GM19455 (cell line): ENCODE results near the gene PDE9A.
"Not testable (repeated sequence)": the region's sequence is repeated elsewhere in the genome, so short reads cannot be mapped to it uniquely, and the experiment has no call there.

Source experiments
- ATAC-seq: cut with Tn5 transposase; IDR thresholded peaks from one replicate; pipeline ENCODE4 v1.9.1; 2021; ENCODE audit not compliant: unreplicated experiment

The PDE9A gene

DNA sequence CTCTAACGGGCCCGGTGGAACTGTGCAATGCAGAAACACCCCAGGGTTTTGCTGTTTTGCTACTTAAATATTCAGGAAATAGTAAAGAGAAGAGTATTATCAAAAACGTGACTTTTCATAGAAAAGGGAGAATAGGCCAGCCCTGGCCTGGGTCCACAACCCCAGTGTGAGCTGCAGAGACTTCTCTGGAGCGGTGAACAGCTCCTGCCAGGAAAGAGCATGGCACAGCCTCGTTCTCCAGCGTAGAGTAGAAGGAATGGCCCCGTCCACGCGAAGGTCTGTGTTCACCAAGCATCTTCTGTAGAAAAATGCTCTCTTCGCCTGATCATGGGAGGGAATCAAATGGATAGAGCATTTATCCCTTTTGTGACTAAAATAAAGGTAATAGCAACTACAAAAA, 51.4 kb downstream of the PDE9A start:
- no peak for ATAC-seq

DNA sequence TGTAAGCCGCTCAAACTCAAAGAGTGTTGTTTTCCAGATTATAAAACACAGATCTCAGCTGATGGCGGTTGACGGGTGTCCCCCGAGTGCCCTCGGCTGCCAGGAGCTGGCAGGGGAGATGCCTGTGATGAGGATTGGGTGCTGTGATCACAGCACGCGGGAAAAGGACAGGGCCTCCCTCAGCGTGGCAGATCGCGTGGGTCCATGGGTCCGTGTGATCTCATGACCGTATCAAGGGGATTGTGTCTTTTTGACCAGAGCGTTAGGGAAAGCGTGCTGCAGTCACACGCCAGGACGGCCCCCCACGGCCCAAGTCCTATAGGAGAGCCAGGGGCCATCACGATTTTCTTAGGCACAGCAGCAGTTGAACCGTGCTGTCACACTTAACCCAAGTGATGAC, 51.9 kb downstream of the PDE9A start:
- ATAC-seq = no peak

DNA sequence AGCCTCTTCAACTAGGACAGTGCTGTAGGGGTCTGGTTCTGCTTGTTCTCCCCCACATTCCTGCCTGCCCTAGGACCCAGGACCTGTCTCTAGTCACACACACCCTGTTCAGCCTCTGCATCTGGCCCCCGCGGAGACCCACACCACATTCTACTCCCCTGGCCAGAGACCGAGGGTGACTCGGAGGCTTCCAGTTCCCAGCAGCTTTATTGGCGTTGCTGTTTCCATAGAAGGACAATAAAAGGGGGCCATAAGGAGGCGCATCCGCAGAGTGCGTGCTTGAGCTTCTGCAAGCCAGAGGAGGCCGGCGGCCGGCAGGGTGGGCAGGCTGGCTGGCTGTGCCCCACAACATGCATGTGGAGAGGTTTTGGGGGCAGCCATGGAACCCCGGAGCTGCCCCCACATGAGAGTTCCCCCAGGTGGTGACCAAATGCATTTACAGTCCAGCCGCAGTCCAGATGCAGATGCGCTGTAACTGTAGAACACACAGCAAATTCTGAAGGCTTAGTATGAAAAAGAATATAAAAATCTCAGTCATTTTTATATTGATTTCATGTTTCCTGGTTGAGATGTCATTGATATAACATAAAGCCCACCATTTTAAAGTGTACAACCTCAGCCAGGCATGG, 52.4 kb downstream of the PDE9A start:
- ATAC-seq = no peak

DNA sequence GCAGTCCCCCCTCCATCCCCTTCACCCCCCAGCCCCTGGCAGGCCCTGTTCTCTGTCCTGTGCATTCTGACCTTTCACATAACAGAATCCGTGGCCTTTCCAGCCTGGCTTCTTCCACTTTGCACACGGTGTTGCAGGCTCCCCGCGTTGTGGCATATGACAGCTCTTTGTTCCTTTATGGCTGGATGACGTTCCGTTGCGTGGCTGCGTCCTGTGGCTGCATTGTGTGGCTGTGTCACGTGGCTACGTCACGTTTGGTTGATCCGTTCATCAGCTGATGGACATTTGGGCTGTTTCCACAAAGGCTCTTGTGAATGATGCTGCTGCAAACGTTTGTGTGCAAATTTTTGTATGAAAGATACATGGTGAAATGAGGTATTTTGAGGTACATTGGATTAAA, 53.3 kb downstream of the PDE9A start:
- no peak for ATAC-seq

DNA sequence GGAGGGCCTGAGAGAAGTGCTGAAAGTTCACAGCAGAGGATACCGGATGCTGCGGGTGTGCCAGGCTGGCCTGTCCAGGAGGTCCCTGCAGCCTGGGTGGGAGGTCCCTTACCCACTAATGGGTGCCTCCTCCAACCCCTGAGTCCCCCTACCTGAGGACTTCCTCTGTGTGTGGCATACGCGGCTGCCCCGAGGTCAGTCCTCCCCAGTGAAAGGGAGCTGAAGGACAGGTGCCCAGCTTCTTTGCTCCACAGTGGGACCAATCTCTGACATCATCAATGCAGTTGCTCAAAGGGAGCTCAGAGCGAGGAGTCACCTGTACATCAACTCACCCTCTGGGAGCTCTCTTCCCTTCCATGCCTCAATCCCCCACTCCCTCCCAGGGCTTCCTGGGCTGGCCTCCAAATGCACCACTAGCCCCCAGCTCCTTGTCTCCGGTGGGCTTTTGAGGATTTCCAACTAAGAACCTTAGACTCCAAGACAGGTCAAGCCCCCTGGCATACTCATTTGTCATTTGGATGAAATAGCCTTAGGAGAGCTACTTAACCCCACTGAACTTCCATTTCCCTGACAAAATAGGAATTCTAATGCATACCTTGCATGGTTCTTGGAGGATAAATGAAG, 53.9 kb downstream of the PDE9A start:
- ATAC-seq = no peak

DNA sequence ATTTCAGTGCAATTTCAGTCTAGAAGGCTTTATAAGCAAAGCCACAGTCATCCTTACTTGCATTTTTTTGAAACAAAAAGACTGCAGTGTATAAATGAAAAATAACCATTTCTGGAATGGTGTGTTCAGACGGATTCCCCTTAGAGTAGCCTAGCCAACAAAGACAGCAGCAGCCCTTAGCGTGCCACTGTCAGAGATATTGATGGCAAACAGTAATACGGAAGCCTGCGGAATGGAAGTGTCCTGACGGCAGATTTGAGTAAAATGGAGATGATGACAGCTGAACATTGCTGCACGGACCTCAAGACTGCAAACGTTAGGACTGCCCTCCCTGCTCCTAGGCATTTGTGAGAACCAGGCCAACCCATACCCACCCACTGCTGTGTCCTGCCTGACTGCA, 54.7 kb downstream of the PDE9A start:
- ATAC-seq = no peak

DNA sequence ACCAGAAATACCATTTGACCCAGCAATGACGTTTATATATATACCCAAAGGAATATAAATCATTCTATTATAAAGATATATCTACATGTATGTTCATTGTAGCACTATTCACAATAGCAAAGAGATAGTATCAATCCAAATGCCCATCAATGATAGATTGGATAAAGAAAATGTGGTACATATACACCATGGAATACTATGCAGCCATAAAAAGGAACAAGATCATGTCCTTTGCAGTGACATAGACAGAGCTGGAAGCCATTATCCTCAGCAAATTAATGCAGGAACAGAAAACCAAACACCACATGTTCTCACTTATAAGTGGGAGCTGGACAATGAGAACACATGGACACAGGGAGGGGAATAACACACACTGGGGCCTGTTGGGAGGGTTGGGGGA, 55.5 kb downstream of the PDE9A start:
- not testable (repeated sequence) for ATAC-seq

DNA sequence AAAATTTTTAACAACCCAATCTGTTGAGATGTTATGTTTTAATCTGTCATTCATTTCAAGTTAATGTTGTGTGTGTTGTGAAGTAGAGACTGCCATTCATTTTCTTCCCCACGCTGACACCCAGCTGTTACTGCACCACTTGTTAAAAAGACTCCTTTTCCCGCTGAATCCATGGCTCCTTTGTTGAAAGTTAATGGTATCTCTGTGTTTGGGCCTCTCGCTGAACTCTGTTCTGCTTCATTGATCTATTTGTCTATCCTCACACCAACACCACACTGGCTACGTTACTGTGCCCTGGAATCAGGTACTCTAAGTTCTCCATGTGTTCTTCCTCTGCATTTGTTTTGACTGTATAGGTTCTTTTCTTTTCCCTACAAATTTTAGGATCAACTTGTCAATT, 58.2 kb downstream of the PDE9A start:
- ATAC-seq = no peak

DNA sequence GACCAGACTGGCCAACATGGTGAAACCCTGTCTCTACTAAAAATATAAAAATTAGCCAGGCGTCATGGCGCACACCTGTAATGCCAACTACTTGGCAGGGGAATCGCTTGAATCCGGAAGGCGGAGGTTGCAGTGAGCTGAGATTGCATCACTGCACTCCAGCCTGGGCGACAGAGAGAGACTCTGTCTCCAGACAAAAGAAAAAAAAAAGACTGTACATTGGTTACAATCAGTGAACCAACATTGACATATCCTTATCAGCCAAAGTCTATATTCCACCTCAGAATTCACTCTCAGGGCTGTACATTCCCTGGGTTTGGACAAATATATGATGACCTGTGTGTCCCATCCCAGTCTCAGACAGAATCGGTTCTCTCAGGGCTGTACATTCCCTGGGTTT, 62.0 kb downstream of the PDE9A start:
- ATAC-seq = not testable (repeated sequence)

DNA sequence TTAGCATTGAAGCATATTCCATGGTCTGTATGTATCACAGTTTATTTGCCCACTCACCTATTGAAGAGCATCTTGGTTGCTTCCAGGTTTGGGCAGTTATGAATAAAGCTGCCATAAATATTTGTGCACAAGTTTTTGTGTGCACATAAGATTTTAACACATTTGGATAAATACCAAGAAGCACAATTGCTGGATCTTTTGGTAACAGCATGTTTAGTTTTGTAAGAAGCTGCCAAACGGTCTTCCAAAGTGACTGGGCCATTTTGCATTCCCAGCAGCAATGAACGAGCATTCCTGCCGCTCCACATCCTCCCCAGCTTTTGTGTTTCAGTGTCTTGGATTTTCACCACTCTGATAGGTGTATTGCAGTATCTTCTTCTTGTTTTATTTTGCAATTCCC, 62.7 kb downstream of the PDE9A start:
- no peak for ATAC-seq

DNA sequence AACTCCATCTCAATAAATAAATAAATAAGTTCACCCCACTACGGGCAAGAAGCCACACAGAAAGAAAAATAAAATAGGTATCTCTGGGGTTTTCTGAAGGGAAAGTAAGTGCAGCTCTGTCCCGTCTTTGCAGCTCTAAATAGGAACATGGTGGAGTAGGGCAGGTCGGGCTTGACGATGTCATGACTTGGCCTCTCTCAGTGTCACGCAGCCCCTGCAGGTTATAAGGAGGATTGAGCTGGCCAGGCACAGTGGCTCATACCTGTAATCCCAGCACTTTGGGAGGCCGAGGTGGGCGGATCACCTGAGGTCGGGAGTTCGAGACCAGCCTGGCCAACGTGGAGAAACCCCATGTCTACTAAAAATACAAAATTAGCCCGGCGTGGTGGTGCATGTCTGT, 67.1 kb downstream of the PDE9A start:
- ATAC-seq = not testable (repeated sequence)

DNA sequence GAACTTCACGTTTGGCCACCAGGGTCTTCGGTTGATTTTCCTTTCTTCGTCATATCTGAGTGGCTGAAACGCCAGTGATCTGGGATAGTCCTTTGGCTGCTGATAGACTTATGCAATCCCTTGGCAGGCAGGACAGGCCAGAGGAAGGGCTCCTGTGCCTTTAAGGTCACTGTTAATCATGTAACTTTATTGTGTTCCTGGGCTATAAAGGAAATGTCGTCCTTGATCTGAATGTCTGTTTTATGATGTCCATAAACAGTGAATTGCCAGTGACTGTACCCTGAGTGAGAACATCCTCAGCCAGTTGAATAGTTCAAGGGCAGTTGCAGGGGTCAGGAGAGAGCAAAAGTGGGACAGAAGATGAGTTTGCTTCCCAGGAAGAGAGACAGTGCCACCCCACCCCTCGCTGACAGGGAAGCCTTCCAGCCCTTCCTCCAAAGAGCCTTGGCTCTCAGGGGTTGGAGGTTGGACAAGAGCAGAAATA, 68.0 kb downstream of the PDE9A start:
- no peak for ATAC-seq

DNA sequence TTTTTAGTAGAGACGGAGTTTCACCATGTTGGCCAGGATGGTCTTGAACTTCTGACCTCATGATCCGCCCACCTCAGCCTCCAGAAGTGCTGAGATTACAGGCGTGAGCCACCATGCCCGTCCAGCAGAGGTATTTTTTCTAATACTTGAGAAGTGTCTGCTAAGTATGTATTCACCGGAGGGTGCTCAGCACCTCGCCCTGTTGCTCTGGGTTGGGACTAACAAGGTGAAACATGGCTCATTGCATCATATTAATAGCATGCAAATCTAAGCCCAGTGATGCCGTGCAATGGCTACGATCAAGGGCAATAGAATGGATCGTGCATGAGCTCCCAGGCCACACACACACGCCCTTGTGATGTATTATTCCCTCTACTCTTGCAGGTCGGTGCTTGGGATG, 68.7 kb downstream of the PDE9A start:
- ATAC-seq = no peak

DNA sequence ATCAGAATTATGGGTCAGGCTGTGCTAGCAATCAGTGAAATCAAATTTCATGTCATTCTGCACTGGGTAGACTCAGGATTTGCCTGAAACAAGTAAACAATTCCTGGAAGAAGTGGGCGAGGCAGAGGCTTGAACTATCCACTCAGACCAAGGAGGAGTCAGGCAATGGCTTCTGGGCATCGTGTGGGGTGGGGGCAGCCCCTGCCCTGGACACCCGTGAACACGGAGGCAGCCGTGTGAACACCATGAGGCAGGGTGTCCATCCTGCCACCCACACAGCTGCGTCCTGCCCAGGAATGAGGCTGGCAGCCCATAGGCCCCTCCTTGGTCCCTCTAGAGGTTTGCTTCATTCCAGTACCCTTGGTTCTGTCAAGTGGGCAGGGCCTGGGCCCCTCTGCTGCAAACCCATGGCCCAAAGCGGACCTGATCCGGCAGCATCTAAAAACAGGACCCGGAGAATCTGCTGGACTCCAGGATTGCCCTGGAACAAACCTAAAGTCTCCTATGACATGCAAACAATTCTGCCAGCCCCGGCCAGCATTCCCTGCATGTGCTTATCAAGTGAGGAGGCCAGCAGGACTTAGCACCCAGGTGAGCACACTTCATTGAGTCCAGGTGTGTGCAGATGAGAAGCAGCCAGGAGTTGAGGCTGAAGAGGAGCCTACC, 69.5 kb downstream of the PDE9A start:
- ATAC-seq = no peak

DNA sequence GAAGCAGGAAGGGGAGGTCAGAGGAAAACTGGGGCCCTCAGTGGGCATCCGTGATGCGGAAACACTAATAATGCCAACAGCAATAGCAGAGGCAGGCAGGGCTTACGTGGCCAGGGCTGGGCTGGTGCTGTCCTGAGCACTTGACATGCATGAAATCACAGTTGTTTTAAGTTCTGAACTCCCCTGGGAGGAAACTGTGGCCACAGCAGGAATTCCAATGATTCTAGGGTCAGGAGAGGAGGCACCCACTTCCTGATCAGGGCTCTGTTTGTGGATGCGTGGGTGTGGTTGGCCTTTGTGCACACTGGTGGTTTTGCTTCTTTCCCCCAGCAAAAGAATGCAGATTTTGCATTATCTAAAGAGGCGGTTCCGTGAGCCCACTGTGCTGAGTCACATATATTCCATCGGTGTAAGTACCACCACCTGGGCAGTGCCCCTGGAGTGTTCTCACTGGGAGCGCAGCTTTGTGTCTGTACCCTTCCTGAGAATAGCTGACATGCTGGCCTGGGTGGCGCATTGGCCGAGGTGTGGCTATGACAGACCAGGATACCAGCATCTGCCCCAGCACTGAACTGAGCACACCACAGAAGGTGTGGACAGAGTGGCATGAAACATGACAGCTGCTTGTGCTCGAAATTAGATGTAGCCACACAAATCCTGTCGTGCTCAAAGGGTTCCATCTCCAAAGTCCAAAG, 71.0 kb downstream of the PDE9A start:
- no peak for ATAC-seq

DNA sequence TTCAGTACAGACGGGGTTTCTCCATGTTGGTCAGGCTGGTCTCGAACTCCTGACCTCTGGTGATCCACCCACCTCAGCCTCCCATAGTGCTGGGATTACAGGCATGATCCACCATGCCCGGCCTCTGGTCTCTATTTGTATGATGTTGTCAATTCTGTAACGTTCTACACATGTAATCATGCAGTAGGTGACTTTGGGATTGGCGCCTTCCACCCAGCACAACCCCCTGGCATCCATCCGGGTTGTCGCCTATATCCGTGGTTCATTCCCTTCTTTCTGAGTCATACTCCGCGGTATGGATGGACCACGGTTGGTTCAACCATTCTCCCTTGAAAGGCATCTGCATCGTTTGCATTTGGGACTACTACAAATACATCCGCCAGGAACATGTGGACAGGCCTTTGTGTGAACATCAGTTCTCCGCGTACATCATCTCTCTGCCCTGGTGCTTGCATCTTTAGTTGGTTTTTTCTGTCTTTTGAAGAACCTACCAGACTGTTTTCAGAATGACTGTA, 72.1 kb downstream of the PDE9A start:
- no peak for ATAC-seq

DNA sequence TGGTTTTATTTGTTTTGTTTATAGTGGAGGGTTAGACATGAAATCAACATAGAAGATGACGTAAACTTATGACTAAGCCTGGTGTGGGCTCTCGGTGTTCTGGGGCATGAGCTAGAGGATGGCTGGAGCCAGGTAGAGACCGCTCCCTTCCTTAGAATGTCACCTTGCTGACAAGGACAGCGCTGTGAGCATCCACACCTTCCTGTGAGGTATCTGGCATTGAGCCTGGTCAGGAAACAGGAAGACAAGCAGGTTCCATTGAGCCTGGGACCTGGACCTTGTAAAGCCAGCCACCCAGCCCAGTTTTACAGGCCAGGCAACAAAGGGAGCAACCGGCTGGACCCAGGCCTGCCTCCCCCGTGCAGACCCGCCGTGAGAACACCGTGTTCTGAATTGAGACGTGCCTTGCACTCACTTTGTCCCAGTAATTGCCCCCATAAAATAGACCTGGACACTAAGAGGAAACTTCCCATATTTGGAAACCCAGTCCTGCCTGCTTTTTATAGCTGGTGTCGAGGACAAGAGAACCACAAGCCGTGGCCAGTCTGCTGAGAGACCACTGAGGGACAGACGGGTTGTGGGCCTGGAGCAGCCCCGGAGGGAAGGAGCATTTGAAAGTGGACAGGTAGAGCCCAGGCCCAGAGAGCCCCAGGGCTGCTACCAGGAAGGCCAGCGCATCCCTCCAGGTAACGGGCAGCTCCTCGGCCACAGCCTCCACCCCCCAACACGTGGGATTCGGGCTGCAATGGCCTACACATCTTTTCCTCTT, 78.0 kb downstream of the PDE9A start:
- no peak for ATAC-seq

DNA sequence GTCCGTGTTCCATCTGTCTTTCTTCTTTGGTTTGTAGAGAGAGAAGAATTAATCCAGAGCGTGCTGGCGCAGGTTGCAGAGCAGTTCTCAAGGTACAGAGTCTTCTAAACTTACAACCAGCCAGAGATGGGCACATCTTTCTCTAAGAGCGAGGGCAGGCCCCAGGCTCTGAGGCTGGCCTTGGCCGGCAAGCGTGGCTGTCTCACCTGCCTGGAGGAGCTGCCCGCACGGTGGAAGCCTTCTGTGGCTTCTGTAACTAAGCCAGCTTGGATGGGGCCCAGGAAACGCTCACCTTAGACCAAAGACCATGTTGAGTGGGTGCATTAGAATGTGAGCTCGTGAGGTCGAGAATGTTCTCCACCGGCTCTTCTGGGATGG, 78.6 kb downstream of the PDE9A start:
- no peak for ATAC-seq

DNA sequence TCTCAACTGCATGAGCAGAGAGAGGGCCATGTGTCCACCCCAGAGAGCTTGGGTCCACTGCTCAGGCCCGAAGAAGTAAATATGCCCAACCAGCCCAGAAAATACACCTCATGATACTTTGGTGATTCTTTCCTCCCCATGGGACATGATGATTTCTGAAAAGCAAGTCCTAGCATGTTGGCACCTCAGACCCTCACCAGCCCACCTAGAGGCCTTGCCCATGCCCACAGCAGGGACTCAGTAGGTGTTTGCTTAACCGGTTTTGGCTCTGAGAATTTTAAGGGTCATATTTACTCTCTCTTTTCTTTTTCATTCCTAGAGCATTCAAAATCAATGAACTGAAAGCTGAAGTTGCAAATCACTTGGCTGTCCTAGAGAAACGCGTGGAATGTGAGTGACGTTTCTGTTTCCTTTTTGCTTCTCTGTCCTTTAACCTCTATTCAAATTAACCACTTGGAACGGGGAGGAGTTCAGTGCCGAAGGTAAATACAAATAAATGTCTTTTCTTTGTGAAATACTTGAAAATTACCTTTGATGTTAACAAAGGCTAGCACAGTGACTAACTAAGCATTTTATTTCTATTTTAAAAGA, 79.7 kb downstream of the PDE9A start:
- ATAC-seq = no peak

DNA sequence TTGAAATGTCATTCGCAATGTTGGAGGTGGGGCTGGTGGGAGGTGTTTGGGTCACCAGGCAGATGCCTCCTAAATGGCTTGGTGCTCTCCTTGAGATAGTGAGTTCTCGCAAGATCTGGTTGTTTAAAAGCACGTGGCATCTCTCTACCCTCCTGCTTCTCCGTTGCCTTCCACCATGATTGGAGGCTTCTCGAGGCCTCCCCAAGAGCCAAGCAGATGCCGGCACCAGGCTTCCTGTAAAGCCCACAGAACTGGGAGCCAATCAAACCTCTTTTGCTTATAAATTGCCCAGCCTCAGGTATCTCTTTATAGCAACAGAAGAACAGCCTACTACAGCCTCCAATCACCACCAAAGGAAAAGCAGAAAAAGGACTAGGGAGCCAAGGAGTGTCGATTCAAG, 80.5 kb downstream of the PDE9A start:
- ATAC-seq = no peak
